SK-N-SH treated with all-trans-retinoic acid at 6 μM for 48 hours (cell line): ENCODE data around the gene EHBP1.

ENCODE experiments used
- ATAC-seq: fragments of 200-7000 bp; cut with Tn5 transposase; 3 replicates; pipeline ENCODE4 v1.9.1; 2020; ENCODE audit warnings: mild to moderate bottlenecking, moderate library complexity
- BACH2 ChIP-seq: fragments of 250-450 bp; sonication (Bioruptor Pico); IDR thresholded peaks from 2 replicates; pipeline ENCODE4 v1.9.0; 2021; ENCODE audit warnings: mild to moderate bottlenecking, borderline replicate concordance
- CREB5 ChIP-seq: fragments of 250-450 bp; sonication (Bioruptor Pico); IDR thresholded peaks from 2 replicates; pipeline ENCODE4 v1.5.1; 2020; ENCODE audit warnings: low read depth, mild to moderate bottlenecking, moderate library complexity
- ESRRG ChIP-seq: fragments of 250-450 bp; sonication (Bioruptor Pico); IDR thresholded peaks from 2 replicates; pipeline ENCODE4 v1.6.1; 2021; ENCODE audit warnings: mild to moderate bottlenecking
- GLIS3 ChIP-seq: fragments of 250-450 bp; sonication (Bioruptor Pico); IDR thresholded peaks from 2 replicates; pipeline ENCODE4 v1.5.0; 2020; ENCODE audit warnings: mild to moderate bottlenecking, moderate library complexity
- ISL1 ChIP-seq: fragments of 250-450 bp; sonication (Bioruptor Pico); IDR thresholded peaks from 2 replicates; pipeline ENCODE4 v2.1.2; 2022; ENCODE audit warnings: mild to moderate bottlenecking, moderate library complexity
- OSR1 ChIP-seq: fragments of 250-450 bp; sonication (Bioruptor Pico); IDR thresholded peaks from 2 replicates; pipeline ENCODE4 v1.8.0; 2022; ENCODE audit warnings: moderate library complexity, mild to moderate bottlenecking, inconsistent platforms
- PPARA ChIP-seq: fragments of 250-450 bp; sonication (Bioruptor Pico); IDR thresholded peaks from 2 replicates; pipeline ENCODE4 v1.5.0; 2020; ENCODE audit warnings: mild to moderate bottlenecking, borderline replicate concordance
- RARB ChIP-seq: fragments of 250-450 bp; sonication (Bioruptor Pico); IDR thresholded peaks from 2 replicates; pipeline ENCODE4 v1.8.0; 2021; ENCODE audit warnings: mild to moderate bottlenecking, moderate library complexity
- SNAI2 ChIP-seq: fragments of 250-450 bp; sonication (Bioruptor Pico); IDR thresholded peaks from 2 replicates; pipeline ENCODE4 v1.5.0; 2020; ENCODE audit warnings: mild to moderate bottlenecking, moderate library complexity
- TCF4 ChIP-seq: fragments of 250-450 bp; sonication (Bioruptor Pico); IDR thresholded peaks from 2 replicates; pipeline ENCODE4 v1.8.0; 2021; ENCODE audit warnings: mild to moderate bottlenecking, moderate library complexity, borderline replicate concordance
- TOX ChIP-seq: fragments of 250-450 bp; sonication (Bioruptor Pico); IDR thresholded peaks from 2 replicates; pipeline ENCODE4 v1.8.0; 2021; ENCODE audit warnings: mild to moderate bottlenecking, moderate library complexity, borderline replicate concordance
- TSHZ2 ChIP-seq: fragments of 250-450 bp; sonication (Bioruptor Pico); IDR thresholded peaks from 2 replicates; pipeline ENCODE4 v1.5.0; 2020; ENCODE audit warnings: mild to moderate bottlenecking, moderate library complexity
- ZFP3 ChIP-seq: fragments of 250-450 bp; sonication (Bioruptor Pico); IDR thresholded peaks from 2 replicates; pipeline ENCODE4 v1.5.0; 2020; ENCODE audit warnings: mild to moderate bottlenecking, moderate library complexity
- ZFP30 ChIP-seq: fragments of 450-650 bp; formaldehyde crosslinking; IDR thresholded peaks from 2 replicates; pipeline ENCODE4 v1.5.0; 2022; ENCODE audit warnings: mild to moderate bottlenecking, moderate library complexity
- ZNF565 ChIP-seq: fragments of 450-650 bp; formaldehyde crosslinking; conservative IDR thresholded peaks from 2 replicates; pipeline ENCODE4 v1.5.0; 2020; ENCODE audit warnings: low read depth, mild to moderate bottlenecking, moderate library complexity
- ZNF70 ChIP-seq: fragments of 450-650 bp; formaldehyde crosslinking; IDR thresholded peaks from 2 replicates; pipeline ENCODE4 v1.5.0; 2020; ENCODE audit warnings: mild to moderate bottlenecking, moderate library complexity
- ZNF8 ChIP-seq: fragments of 450-650 bp; formaldehyde crosslinking; IDR thresholded peaks from 2 replicates; pipeline ENCODE4 v1.5.0; 2020; ENCODE audit warnings: mild to moderate bottlenecking, moderate library complexity
- TF ChIP-seq, protein P1 (sequence below): fragments of 250-450 bp; sonication (Bioruptor Pico); IDR thresholded peaks from 2 replicates; pipeline ENCODE4 v1.8.0; 2020; ENCODE audit warnings: mild to moderate bottlenecking, moderate library complexity, borderline replicate concordance
- TF ChIP-seq, protein P2 (sequence below): fragments of 250-450 bp; sonication (Bioruptor Pico); IDR thresholded peaks from 2 replicates; pipeline ENCODE4 v1.8.0; 2021; ENCODE audit warnings: low read depth, mild to moderate bottlenecking, moderate library complexity, borderline replicate concordance
- TF ChIP-seq, protein P3 (sequence below): fragments of 250-450 bp; sonication (Bioruptor Pico); IDR thresholded peaks from 2 replicates; pipeline ENCODE4 v1.5.1; 2021; ENCODE audit warnings: mild to moderate bottlenecking, moderate library complexity

EHBP1 gene

DNA sequence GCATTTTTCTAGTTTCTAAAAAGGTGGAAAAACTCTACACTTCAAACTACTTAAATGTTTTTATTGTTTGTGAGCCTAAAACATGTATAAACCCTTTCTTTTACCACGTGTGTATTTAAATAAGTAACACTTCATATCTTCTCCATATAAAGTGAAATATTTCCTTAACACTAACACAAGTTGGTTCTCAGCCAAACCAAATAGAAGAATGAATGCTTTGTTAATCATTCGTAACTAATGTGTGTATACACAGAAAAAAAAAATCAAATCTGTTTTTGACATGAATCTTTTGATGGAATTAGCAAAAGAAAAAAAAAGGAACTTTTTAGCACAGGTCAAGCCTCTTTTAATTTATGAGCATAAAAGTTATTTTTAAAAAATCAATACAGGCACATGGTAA, 89.3 kb downstream of the EHBP1 start:
- TF ChIP-seq TCF4 (no peak), SNAI2 (CRISPR knock-in tag) (no peak), RARB (CRISPR knock-in tag) (no peak), BACH2 (CRISPR knock-in tag) (no peak), GLIS3 (CRISPR knock-in tag) (no peak), ISL1 (CRISPR knock-in tag) (no peak), ZFP3 (CRISPR knock-in tag) (no peak), CREB5 (CRISPR knock-in tag) (no peak), ZNF70 (CRISPR knock-in tag) (no peak), PPARA (CRISPR knock-in tag) (no peak), ZNF8 (CRISPR knock-in tag) (no peak), TSHZ2 (no peak), TOX (CRISPR knock-in tag) (no peak)
- TF ChIP-seq, protein P1, sequence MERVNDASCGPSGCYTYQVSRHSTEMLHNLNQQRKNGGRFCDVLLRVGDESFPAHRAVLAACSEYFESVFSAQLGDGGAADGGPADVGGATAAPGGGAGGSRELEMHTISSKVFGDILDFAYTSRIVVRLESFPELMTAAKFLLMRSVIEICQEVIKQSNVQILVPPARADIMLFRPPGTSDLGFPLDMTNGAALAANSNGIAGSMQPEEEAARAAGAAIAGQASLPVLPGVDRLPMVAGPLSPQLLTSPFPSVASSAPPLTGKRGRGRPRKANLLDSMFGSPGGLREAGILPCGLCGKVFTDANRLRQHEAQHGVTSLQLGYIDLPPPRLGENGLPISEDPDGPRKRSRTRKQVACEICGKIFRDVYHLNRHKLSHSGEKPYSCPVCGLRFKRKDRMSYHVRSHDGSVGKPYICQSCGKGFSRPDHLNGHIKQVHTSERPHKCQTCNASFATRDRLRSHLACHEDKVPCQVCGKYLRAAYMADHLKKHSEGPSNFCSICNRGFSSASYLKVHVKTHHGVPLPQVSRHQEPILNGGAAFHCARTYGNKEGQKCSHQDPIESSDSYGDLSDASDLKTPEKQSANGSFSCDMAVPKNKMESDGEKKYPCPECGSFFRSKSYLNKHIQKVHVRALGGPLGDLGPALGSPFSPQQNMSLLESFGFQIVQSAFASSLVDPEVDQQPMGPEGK (CRISPR knock-in tag), result no peak
- TF ChIP-seq, protein P2, sequence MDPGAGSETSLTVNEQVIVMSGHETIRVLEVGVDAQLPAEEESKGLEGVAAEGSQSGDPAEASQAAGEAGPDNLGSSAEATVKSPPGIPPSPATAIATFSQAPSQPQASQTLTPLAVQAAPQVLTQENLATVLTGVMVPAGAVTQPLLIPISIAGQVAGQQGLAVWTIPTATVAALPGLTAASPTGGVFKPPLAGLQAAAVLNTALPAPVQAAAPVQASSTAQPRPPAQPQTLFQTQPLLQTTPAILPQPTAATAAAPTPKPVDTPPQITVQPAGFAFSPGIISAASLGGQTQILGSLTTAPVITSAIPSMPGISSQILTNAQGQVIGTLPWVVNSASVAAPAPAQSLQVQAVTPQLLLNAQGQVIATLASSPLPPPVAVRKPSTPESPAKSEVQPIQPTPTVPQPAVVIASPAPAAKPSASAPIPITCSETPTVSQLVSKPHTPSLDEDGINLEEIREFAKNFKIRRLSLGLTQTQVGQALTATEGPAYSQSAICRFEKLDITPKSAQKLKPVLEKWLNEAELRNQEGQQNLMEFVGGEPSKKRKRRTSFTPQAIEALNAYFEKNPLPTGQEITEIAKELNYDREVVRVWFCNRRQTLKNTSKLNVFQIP (CRISPR knock-in tag), result no peak
- TF ChIP-seq, protein P3, sequence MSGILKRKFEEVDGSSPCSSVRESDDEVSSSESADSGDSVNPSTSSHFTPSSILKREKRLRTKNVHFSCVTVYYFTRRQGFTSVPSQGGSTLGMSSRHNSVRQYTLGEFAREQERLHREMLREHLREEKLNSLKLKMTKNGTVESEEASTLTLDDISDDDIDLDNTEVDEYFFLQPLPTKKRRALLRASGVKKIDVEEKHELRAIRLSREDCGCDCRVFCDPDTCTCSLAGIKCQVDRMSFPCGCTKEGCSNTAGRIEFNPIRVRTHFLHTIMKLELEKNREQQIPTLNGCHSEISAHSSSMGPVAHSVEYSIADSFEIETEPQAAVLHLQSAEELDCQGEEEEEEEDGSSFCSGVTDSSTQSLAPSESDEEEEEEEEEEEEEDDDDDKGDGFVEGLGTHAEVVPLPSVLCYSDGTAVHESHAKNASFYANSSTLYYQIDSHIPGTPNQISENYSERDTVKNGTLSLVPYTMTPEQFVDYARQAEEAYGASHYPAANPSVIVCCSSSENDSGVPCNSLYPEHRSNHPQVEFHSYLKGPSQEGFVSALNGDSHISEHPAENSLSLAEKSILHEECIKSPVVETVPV (CRISPR knock-in tag), result no peak
- ATAC-seq, result no peak

DNA sequence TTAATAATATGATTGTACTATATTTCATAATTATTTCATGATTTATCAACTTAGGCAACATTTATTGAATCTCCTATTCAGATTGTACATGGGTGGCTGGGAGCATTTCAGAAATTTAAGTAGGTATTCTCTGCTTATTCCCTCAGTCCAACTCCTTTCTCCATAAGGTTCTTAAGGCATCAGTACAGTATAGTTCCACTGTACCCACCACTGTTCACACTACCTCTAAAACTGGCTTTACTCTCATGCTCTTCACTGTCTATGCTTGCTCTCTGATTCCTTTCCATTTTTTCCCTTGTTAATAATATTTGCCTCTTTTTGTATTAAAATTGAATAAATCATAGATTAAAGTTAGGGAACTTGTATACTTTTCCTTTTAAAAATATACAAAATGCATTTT, 89.8 kb downstream of the EHBP1 start:
- no peak for ATAC-seq
- TF ChIP-seq RARB (CRISPR knock-in tag) (no peak), TCF4 (no peak), OSR1 (CRISPR knock-in tag) (no peak), PPARA (CRISPR knock-in tag) (no peak), SNAI2 (CRISPR knock-in tag) (no peak), TSHZ2 (no peak), ISL1 (CRISPR knock-in tag) (no peak), ZFP30 (CRISPR knock-in tag) (no peak)

DNA sequence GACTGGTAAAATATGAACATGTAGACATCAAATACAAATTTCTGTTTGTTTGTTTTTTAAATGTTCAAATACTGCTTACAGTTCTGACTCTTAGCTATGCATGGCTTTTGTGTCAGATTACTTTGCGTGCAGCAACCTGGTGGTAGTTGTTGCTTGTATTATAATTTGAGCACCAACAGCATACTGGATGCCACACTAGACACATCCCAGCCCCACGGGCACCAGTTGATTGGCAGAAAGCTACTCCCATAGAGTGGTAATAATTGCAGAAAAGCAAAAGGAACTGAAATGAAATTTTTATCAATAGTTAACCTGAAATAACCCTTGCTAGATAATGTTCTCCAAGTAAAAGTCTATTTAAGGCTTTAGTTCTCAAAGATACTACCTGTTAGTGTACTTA, 91.6 kb downstream of the EHBP1 start:
- TF ChIP-seq ESRRG (CRISPR knock-in tag), result no peak
- TF ChIP-seq, protein P1 (CRISPR knock-in tag), result no peak
- TF ChIP-seq ZNF565 (CRISPR knock-in tag), result no peak
- TF ChIP-seq RARB (CRISPR knock-in tag), result no peak
- ATAC-seq, result no peak
